HG02623 (cell line): ENCODE measurements around the gene OBSL1.

Experiments
- ATAC-seq: cut with Tn5 transposase; IDR thresholded peaks from one replicate; pipeline ENCODE4 v1.9.1; 2021; ENCODE audit warnings: moderate library complexity; ENCODE audit not compliant: unreplicated experiment

Gene OBSL1

DNA sequence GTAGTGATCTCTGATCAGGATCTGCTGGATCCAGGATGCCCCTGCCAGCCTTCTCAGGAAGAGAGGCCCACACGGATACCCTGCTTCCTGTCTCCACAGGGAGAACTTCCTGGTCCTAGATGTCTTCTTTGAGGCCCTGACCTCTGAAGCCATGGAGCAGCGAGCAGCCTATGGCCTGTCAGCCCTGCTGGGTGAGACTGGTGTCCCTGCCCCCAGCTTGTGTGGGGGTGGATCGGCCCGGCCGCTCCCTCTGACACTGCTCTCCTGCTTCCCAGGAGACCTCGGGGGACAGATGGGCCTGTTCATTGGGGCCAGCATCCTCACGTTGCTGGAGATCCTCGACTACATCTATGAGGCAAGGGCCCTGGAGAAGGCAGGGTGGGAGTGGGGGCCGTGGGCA lies 34.4 kb downstream of the OBSL1 start:
- ATAC-seq = no peak

DNA sequence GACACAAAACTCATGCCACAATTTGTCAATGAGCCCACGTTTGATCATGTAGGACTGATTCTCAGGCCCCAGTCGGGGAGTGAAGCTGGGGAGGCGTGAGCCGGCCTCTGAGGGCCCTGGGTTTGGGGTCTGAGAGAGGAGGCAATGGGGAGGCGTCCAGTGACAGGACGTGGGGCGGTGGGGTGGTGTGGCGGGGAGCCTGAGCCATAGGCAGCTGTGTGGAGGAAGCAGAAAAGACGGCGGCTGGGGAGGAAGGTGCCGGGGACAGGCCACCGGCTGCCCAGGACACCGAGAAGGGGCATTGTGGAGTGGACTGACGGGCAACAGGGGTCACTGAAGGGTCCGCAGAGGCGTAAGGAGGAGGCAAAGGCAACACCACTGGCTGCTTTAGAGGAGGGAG lies 34.9 kb downstream of the OBSL1 start:
- no peak for ATAC-seq

DNA sequence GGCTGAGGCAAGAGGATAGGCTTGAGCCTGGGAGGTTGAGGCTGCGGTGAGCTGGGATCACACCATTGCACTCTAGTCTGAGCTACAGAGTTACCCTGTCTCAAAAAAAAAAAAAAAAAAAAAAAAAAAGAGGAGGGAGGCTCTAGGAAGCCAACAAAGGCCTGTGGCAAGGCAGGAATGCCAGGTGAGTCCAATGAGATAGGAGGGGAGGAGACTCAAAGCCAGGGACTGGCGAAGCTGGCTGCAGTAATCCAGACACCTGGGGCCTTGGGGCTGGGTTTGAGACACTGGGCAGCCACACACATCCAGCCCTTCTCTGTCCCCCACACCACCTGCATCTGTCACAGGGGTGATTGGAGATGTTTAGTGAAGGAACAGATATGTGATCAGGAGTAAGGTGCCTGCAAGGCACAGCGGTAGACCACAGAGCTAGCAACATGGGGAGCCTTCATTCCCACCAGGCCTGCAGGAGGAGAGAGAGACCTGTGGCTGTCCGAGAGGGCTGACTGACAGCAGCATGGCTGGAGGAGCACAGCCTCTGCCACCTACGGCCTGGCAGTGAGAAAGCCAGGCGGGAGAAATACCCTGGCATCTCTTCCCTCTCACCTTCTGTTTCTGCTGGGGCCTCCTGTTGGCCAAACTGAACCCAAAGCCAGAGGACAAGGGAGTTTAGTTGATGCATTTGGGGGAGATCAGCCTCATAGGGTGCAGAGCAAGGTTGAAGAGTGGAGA lies 37.2 kb downstream of the OBSL1 start:
- no peak for ATAC-seq

DNA sequence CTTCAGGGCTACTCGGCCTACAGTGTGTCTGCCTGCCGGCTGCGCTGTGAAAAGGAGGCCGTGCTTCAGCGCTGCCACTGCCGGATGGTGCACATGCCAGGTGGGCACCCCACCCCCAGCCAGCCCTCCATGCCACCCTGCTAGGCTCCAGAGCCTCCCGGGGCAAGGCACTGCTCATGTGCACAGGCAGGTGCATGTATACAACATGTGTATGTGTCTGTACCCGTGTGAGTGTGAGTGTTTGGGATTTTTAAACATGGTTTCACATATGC lies 39.0 kb downstream of the OBSL1 start:
- no peak for ATAC-seq

DNA sequence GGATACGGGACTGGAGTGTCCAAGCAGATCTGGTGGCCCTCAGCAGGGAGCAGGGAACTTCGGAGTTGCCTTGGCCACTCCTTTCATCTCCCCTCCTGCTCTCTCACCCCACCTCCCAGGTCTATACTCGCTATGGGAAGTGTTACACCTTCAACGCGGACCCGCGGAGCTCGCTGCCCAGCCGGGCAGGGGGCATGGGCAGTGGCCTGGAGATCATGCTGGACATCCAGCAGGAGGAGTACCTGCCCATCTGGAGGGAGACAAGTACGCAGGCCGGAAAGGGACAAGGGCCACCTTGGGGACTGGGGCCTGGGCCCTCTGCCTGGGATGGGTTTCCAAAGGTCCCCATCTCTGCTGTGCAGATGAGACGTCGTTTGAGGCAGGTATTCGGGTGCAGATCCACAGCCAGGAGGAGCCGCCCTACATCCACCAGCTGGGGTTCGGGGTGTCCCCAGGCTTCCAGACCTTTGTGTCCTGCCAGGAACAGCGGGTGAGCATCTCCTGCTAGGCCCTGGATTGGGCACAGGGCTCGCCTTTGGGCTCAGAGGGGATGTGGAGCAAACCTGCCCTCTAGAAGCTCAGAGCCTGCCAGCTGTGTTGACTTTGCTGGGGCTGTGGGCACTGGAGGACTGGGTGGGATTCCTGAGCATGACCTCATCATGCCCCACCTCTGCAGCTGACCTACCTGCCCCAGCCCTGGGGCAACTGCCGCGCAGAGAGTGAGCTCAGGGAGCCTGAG lies 39.5 kb downstream of the OBSL1 start:
- ATAC-seq = no peak

DNA sequence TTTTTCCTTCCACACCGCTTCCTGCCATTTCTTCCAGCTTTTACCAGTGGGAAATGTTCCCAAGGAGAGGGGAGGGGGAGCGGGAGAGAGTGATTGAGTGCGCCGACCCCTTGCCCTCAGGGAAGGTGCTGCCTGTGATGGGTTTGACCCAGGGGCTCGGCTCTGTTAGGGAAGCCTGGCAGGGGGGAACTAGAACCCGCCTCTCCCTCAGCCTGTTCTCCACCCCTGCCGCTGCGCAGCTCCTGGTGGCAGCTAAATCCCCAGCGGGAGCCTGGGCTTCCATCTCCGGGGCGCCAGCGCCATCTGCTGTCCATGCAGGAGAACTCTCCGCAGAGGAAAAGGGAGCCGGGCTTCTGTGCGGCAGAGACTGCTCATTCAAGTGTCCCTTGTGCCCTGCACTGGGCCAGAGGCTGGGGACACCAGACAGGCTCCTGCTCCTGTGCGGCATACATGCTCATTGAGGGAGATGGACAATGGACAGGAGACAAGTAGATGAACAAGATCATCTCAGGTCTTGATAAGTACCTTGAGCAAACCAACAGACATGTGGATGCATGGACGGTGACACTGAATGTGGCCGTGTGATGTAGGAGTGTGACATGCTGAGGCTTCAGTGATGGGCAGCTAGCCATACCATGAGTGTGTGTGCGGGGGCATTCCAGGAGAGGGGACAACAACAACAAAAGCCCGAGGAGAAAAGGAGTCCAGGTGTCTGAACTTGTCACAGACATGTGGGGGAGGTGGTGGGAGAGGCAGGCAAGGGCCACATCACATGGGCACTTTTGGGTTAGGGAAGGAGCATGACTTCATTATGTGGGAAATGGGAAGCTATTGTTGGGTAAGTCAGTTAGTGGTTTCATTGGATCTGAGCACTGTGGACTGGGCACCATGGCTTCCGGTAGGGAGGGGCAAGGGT lies 41.0 kb downstream of the OBSL1 start:
- peak; percentile 81 for ATAC-seq

DNA sequence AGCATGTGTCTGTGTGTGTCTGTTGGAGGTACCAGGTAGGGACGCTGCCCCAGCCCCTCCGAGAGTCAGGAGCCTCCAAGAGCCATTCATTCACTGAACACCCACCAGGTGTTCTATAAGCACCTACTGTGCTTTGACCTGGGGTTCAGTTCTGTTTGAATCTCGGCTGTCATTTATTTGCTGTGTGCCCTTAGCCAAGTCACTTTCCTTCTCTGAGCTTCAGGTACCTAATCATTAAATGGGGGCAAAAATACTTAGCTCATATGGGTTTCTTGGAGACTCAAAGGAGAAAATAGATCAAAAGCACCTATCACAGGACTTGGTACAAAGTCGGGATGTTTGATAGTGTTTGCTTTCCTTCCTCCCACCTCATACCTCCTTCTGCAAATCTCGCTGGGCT lies 43.9 kb downstream of the OBSL1 start:
- no peak for ATAC-seq

DNA sequence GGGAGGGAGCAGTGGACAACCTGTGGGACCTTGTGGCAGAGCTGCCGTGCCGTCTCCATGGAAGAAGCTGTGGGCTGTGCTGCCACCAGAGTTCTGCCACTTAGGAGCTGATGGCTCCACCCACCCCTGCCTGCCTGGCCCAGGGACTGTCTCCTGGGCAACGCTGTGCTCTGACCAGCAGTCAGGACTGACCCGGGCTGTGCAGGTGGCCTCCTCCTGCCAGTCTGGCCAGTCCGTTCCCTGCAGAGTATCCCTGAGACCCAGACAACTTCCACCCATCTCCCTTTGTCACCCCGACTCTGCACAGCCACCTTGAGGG lies 44.3 kb downstream of the OBSL1 start:
- no peak for ATAC-seq

DNA sequence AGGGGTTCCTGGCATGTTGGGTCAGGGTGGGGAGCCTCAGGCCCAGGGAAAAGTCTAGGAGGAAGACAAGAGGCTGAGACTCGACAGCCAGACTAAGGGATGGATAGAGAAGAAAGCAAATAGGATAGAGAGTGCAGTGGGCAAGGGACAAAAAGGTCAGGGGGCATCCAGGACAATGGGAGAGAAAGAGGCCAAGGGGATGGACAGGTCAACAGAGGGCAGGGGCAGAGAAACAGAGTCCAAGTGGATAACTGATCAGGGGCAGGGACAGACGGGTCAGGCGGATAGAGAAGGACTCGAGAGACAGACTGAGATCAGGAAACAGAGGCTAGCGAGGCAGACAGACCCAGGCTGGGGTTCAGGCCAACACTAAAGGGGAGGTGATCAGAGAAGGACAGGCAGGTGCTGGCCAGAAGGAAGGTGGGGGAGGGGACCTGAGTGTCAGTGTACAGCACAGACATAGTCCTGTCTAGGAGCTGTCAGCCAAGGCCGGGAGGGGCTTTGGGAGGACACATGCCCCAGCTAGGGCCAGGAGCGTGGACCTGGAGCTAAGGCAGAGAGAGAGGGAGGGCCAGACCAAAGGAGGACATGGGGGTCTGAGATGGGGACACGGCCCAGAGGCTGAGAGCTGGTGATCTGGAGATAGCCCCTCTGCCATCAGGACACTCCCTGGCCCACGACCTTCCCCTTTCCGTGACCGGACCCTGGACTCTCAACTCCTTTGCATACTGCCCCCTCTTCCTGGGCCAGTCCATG lies 44.8 kb downstream of the OBSL1 start:
- ATAC-seq = no peak

DNA sequence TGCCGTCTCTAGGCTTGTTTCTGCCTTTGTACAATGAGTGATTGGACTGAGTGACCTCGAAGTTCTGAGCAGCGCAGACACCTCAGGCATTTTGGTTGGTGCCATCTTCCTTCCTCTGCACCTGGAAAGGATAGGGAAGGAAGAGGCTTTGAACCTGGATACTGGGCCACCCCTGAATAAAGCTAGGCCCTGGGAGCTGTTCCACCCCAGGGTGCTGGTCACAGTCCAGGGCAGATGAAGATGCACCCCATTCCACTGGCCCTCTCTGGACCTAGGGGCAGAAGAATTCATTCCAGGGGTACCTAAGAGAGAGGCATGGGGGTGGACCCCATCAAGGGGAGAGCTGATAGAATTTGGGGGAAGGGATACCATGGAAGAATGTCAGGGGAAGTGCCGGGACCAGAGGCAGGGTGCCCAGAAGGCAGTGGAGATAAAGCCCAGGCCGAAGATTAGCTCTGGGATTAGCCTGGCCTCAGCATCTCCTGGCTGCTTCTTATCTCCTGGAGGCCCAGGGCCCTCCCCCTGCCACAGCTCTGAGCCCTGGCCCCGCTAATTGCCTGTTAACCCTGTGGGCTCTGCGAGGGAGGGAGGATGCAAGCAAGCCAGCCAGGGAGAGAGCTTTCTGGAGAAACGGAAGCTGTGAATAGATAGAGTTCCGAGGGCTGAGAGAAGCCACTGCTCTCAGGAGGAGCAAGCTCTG lies 45.7 kb downstream of the OBSL1 start:
- no peak for ATAC-seq

DNA sequence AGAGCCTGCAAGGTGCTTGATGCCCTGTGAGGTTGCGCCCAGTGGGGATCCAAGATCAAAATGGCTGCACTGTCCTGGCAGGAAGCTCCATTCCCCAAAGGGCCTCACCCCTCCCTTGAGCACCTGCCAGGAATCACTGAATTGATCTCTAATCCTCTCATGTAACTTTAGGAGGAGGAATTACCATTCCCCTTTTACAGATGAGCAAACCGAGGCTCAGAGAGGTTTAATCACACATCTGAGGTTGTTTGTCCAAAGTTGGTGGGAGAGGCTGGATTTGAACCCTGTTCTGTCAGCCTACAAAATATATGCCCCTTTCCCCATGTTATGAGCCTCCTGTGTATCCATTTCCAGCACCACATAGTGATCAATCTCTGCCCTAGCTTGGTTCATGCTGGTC lies 46.5 kb downstream of the OBSL1 start:
- ATAC-seq = no peak

DNA sequence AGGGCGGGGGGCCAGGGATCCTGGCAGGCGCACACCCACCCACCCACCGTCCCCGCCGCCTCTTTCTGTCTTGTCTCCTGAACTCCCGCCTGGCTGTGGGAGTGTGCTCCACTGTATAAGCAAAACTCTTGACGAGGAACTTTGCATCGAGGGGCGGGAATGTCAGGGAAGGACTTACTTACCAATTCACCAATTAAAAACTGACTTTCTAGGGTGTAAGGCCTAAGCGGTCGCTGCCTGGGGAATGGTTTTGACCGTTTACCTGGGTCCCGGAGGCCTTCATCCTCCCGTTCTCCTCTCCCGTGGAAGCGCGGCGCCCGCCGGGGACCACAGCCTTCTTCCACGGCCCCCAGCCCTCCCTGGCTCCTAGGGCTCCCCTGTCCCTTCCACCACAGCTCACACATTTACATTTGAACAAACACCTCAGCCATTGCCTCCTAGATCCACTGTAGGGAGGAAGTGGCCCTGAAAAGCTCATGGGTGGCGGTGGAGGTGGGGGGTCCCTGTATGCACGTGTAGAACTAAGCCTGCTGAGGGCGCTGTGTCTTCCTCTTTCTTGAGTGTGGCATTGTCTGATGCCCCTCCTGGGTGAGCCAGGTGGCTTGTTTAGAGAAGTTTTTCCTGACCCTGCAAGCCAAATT lies 48.2 kb downstream of the OBSL1 start:
- ATAC-seq = no peak

DNA sequence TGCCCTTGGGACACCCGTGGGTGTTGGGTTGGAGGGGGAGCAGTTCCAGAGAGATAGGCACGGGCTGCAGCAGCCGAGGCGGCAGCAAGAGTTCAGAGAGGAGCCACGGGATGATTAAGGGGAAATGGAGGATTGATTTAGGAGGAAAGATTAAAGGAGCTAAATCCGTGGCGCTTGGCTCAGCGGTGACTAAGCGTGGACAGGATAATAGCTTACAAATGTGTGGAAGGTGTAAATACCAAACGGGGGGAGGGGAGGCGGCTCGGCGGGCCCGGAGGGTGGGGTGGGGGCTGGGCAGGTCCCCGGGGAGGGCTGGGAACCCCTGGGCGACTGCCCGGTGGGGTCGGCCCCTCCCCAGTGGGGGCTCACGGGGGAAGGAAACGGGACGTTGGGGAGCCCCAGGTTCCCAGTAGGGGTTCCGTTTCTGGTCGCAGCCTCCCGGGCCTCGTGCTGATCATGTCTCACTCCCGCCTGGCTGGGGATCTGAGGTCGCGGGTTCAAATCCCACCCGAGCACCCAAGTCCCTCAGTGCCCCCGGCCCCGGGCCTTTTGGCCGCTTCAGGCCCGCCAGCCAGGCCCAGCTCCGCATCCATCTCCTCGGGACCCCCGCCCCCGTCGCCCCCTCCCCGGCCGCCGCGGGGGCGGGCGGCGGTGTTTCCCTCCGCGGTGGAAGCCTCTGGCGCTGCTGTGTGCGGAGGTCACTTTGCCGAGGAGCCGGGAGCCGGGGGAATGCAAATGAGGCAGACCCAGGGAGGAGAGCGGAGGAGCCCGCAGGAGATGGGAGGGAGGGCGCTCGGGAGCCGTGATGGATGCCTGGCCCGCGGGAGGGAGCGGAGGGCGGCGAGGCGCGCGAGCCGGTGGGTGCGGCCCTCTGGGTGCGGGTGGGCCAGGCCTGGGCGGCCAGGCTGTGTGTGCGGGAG lies 49.0 kb downstream of the OBSL1 start:
- ATAC-seq = no peak

DNA sequence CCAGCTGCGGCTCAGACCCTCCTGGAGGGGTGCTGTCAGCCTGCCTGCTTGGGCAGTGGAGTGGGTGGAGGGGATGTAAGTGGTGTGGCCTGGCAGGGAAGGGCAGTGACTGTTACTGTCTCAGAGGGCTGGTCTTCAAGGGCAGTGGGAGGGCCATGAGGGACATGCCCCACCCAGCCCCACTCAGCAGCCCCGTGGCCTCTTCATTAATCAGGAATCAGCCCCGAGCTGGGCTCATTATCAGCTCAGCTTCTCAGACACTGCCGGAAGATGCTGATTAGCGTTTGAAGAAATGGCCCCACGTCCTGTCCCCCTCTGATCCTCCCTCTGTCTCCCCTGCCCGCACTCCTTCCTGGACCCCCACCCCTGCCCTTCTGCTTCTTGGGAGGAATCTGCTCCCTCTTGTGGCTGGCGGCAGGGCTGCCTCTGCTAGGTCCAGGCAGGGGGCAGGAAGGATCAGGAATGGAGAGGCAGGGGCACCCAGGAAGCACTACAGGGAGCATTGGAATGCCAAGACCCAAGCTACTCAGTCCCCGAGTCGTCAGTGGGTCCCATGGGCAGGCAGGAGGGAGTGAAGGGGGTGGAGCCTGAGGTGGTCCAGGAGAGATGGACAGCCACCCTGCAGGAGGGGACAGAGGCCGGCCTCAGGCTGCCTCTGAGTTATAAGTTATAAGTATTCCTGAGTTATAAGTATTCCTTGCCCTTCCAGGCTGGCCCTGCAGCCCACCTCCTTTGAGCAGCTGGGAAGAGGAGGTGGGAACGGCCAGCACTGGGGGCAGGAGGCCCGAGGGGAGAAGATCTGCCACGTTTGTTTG lies 50.1 kb downstream of the OBSL1 start:
- ATAC-seq = no peak

DNA sequence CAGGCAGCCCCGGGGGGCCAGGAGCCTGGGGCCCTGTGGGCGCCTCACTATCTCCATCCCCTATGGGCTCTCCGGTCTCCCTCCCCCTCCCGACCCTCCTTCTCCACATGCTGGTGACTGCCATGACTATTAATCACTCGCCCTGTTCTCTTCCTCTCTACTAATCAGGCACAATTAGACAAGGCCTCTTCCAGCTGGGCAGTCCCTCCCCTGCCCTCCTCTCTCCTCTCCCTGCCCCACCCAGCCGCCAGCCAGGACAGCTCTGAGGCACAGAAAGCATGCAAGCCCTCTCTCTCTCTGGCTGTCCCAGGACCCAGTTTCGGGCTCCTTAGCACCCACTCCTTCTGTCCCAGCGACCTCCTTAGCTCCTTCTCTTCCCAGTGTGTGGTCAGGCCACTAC lies 51.3 kb downstream of the OBSL1 start:
- no peak for ATAC-seq

DNA sequence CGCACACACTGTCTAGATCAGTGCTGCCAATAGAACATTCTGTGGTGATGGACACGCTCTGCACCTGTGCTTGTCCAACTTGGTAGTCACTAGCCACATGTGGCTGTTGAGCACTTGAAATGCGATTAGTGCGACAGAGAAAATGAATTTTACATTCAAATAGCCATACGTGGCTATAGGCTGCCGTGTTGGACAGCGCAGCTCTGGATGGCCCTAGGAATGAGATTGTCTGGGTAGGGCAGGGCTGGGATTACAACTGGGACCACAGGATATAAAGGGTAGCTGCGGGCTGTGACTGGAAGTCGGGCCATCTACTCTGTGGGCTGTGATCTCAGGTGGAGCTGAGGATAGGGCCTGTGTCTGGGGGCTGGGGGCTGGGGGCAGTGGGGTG lies 51.8 kb downstream of the OBSL1 start:
- ATAC-seq = no peak

DNA sequence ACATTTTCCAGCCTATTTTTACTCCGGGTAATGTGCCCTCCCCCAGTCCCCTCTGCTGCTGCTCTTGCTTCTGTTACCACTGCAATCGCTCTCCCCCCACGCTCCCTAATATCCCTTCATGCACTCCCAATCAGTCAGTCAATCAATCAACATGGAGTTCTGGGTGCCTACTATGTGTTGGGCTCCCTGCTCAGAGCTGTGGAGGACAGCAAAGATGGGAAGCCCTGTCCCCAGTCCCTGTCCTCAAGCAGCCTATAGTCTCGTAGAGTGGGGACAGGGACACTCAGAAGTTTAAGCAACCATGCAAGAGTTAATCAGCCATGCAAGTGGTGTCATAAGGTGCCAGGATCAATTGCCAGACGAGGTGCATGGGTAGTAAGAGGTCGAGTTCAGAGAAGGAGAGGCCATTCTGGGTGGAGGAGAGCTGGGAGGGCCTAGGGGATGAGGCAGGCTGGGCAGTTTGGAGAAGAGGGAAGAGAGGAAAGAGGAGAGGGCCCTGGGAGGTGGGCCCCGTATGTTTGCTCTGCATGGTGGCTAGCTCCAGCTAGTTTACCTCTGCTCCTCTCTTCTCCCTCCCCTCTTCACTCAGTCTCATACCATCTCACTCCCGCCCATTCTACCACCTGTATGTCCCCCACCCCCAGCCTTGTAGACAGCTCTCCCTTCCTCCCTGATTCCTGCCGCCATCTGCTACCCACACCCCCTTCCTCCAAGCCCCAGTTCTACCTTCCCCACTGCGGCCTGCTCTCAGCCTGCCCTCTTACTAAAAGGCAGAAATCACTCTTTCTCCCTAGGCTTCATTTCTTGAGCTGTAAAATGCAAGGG lies 53.2 kb downstream of the OBSL1 start:
- no peak for ATAC-seq

DNA sequence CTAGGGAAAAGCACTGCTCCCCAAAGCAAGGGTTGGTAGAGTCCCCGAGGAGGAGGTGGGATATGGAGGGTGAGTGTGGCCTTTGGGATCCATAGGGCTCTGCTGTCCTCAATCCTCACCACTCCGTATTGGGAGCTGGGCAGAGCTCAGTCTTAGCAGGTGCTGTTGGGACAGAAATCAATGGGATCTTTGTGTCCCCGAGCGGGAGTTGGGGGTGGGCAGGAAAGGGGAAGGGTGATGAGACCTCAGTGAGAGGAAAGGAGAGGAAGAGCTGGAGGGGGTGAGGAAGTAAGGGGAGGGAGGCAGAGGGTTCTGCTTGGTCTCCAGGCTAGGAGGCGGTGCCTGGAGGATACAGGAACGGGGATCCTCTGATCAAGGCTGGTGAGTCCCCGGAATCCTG lies 54.5 kb downstream of the OBSL1 start:
- no peak for ATAC-seq
